Left lung (tissue), 10 donors: Measurements from ENCODE around the gene PCYOX1L. TPM values are rescaled to one million over a fixed set of nuclear protein-coding genes. Genes with fewer than 3 reads are reported as not detected.

Experiments used
- ATAC-seq: fragments of 200-7000 bp; cut with Tn5 transposase; one replicate; pipeline ENCODE4 v1.9.1; 2020; ENCODE audit warnings: moderate library complexity
- DNase-seq, 4 donors: peaks; one replicate each; pipeline ENCODE4 v3.0.0-alpha.2; 2013 to 2020
- H3K27ac ChIP-seq, 2 donors: fragments of 200-600 bp; sonication (generic) in 1 of 2; one replicate each; pipeline versions ENCODE4 v1.5.0 to v1.8.0; 2020 to 2021
- H3K27me3 ChIP-seq, 2 donors: fragments of 200-600 bp; sonication (generic) in 1 of 2; one replicate each; pipeline versions ENCODE4 v1.5.0 to v1.8.0; 2020 to 2021
- H3K36me3 ChIP-seq, 2 donors: fragments of 200-600 bp; sonication (generic) in 1 of 2; one replicate each; pipeline versions ENCODE4 v1.5.0 to v1.8.0; 2020 to 2021
- H3K4me1 ChIP-seq, 2 donors: fragments of 200-600 bp; one replicate each; pipeline ENCODE4 v1.8.0; 2021
- H3K4me3 ChIP-seq, 2 donors: fragments of 200-600 bp; sonication (generic) in 1 of 2; one replicate each; pipeline versions ENCODE4 v1.5.0 to v1.8.0; 2020 to 2021; ENCODE audit warnings: mild to moderate bottlenecking in 1 of 2
- H3K9me3 ChIP-seq, 2 donors: fragments of 200-600 bp; sonication (generic) in 1 of 2; one replicate each; pipeline versions ENCODE4 v1.5.0 to v1.8.0; 2020 to 2021
- CTCF ChIP-seq, 2 donors: fragments of 200-600 bp; sonication (generic) in 1 of 2; IDR thresholded peaks; one replicate each; pipeline versions ENCODE4 v1.5.0 to v1.8.0; 2021; ENCODE audit warnings: antibody characterized with exemption in 2 of 2
- intact Hi-C, 2 donors: fragments of 100-400 bp; cut with DNase I; formaldehyde crosslinking; loops; one replicate each; pipeline versions ENCODE4 v1.11.2 to v1.14.2; 2022
- polyA plus RNA-seq, 6 donors: library from polyadenylated mRNA; unstranded; fragments of 120-200 nt; gene quantifications; one replicate each; pipeline ENCODE4 v1.2.1, GENCODE V29; 2013; ENCODE audit not compliant: insufficient read length in 6 of 6
- total RNA-seq, 2 donors: library from RNA; stranded (reverse); fragmentation: NEBNext Ultra II Directional; extraction: Animal tissue kit (Norgen Biotek cat#: 25700); gene quantifications; one replicate each; pipeline ENCODE4 v1.2.1, GENCODE V29; 2021
- donor health status: DM: no; HTN: yes; CAD: no.
- donor health status: DM: no; HTN: no; CAD: no.

Gene PCYOX1L
- total and polyA plus RNA-seq, 8 donors: 9.0 to 17.9 (median 15.8) TPM

GRCh38 chr5:149328177-149328576 lies 29.7 kb upstream of the PCYOX1L start:
- no peaks in the 10 kb centered on the region for H3K9me3 ChIP-seq
- DNase-seq (no peak), ATAC-seq (no peak)
- no peak overlapping the region for H3K27ac ChIP-seq
- H3K36me3 ChIP-seq: peaks cover 0 to 6% of the 10 kb centered on the region in 2 donors
- no peak overlapping the region for H3K4me3 ChIP-seq
- no peak for TF ChIP-seq CTCF (IDR thresholded peaks at IDR 0.05)
- no peaks in the 10 kb centered on the region for H3K4me1 ChIP-seq
- H3K27me3 ChIP-seq: no peaks in the 10 kb centered on the region
- intact Hi-C loops: no loop called here

- Histone ChIP-seq H3K27me3 (no peaks in the 10 kb centered on the region), H3K27ac (no peak overlapping the region), H3K36me3 (peaks cover 0 to 12% of the 10 kb centered on the region in 2 donors), H3K9me3 (no peaks in the 10 kb centered on the region), H3K4me3 (no peak overlapping the region), H3K4me1 (no peaks in the 10 kb centered on the region)
- ATAC-seq: no peak
- DNase-seq: no peak
- intact Hi-C loops: no loop called here
- TF ChIP-seq CTCF (IDR thresholded peaks at IDR 0.05): no peak
These were observed 24.0 kb upstream of the PCYOX1L start for GRCh38 chr5:149333711-149334443.

GRCh38 chr5:149337736-149338135 lies 20.1 kb upstream of the PCYOX1L start:
- H3K36me3 ChIP-seq: peaks cover 0 to 9% of the 10 kb centered on the region in 2 donors
- no peak for TF ChIP-seq CTCF (IDR thresholded peaks at IDR 0.05)

GRCh38 chr5:149338364-149338763 lies 19.5 kb upstream of the PCYOX1L start:
- no peaks in the 10 kb centered on the region for H3K9me3 ChIP-seq
- H3K27me3 ChIP-seq: no peaks in the 10 kb centered on the region
- peaks cover 0 to 6% of the 10 kb centered on the region in 2 donors for H3K36me3 ChIP-seq
- ATAC-seq: peak; percentile 11
- no peak overlapping the region for H3K4me3 ChIP-seq
- intact Hi-C loops: no loop called here
- DNase-seq: no peak
- H3K4me1 ChIP-seq: no peaks in the 10 kb centered on the region
- H3K27ac ChIP-seq: no peak overlapping the region
- no peak for TF ChIP-seq CTCF (IDR thresholded peaks at IDR 0.05)

More at GRCh38 chr5:149337736-149338135, 20.1 kb upstream of the PCYOX1L start:
- DNase-seq: no peak
- Histone ChIP-seq H3K27ac (no peak overlapping the region), H3K27me3 (no peaks in the 10 kb centered on the region), H3K9me3 (no peaks in the 10 kb centered on the region), H3K4me3 (no peak overlapping the region), H3K4me1 (no peaks in the 10 kb centered on the region)
- no peak for ATAC-seq
- intact Hi-C loops: no loop called here

GRCh38 chr5:149340920-149341319 lies 16.9 kb upstream of the PCYOX1L start:
- intact Hi-C loops: no loop called here
- H3K36me3 ChIP-seq: peaks cover 0 to 4% of the 10 kb centered on the region in 2 donors
- no peak for TF ChIP-seq CTCF (IDR thresholded peaks at IDR 0.05)

More at GRCh38 chr5:149340920-149341319, 16.9 kb upstream of the PCYOX1L start:
- Histone ChIP-seq H3K27ac (no peak overlapping the region), H3K9me3 (no peaks in the 10 kb centered on the region), H3K27me3 (no peaks in the 10 kb centered on the region), H3K4me3 (no peak overlapping the region), H3K4me1 (peaks cover 0 to 16% of the 10 kb centered on the region in 2 donors)
- peak; percentile 21 for ATAC-seq
- no peak for DNase-seq
